ENCODE data around the gene PAX8.

PAX8 gene

GRCh38 chr2:113276216-113276760 lies 2.4 kb downstream of the PAX8 start:
- Histone ChIP-seq H3K4me1 (ENCODE audit: control insufficient read depth, insufficient read depth, low read length) (no peaks in the 10 kb centered on the region), H3K36me3 (ENCODE audit: control insufficient read depth in 2 of 2, insufficient read depth in 1 of 2, low read length in 2 of 2) (no peaks in the 10 kb centered on the region), H3K27ac (ENCODE audit: extremely low read depth, low read depth, low read length) (no peak overlapping the region), H3K4me3 (ENCODE audit: low read depth, low read length) (no peak overlapping the region), H3K9me3 (ENCODE audit: control insufficient read depth, insufficient read depth, low read depth, low read length) (no peaks in the 10 kb centered on the region)
- TF ChIP-seq MEIS1 (CRISPR knock-in tag; IDR thresholded peaks at IDR 0.05; ENCODE audit: borderline replicate concordance) (no peak), ZNF114 (tag by site-specific recombination; IDR thresholded peaks at IDR 0.05) (no peak), ZNF266 (tag by site-specific recombination; IDR thresholded peaks at IDR 0.05; ENCODE audit: low read depth) (no peak), HOXC10 (CRISPR knock-in tag; IDR thresholded peaks at IDR 0.05) (no peak), ZNF292 (tag by site-specific recombination; IDR thresholded peaks at IDR 0.05; ENCODE audit: borderline replicate concordance, low read depth) (no peak), ZNF169 (tag by site-specific recombination; IDR thresholded peaks at IDR 0.05) (no peak), OSR2 (tag by site-specific recombination; IDR thresholded peaks at IDR 0.05) (no peak), ZNF248 (tag by site-specific recombination; IDR thresholded peaks at IDR 0.05) (no peak), GLIS2 (tag by site-specific recombination; IDR thresholded peaks at IDR 0.05) (no peak), PRDM1 (tag by site-specific recombination; IDR thresholded peaks at IDR 0.05) (no peak), ZBTB44 (tag by site-specific recombination; IDR thresholded peaks at IDR 0.05) (no peak), ZBTB20 (tag by site-specific recombination; IDR thresholded peaks at IDR 0.05) (no peak), ZNF274 (IDR thresholded peaks at IDR 0.05; ENCODE audit: low read length) (no peak), ZNF274 (tag by site-specific recombination; IDR thresholded peaks at IDR 0.05; ENCODE audit: borderline replicate concordance) (no peak)
- TF ChIP-seq, protein P1, sequence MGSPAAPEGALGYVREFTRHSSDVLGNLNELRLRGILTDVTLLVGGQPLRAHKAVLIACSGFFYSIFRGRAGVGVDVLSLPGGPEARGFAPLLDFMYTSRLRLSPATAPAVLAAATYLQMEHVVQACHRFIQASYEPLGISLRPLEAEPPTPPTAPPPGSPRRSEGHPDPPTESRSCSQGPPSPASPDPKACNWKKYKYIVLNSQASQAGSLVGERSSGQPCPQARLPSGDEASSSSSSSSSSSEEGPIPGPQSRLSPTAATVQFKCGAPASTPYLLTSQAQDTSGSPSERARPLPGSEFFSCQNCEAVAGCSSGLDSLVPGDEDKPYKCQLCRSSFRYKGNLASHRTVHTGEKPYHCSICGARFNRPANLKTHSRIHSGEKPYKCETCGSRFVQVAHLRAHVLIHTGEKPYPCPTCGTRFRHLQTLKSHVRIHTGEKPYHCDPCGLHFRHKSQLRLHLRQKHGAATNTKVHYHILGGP (tag by site-specific recombination; IDR thresholded peaks at IDR 0.05): no peak
- ChIA-PET CTCF (interaction anchor here (0.6 kb wide), 1 partner anchor 28 kb away, joined by 3 read pairs; no protein-coding TSS in a partner anchor), POLR2A (no interaction called here)

GRCh38 chr2:113275556-113276215 lies 3.0 kb downstream of the PAX8 start:
- H3K4me1 ChIP-seq (ENCODE audit: control insufficient read depth, insufficient read depth, low read length): no peaks in the 10 kb centered on the region
- H3K4me3 ChIP-seq (ENCODE audit: low read depth, low read length): no peak overlapping the region
- no peak overlapping the region for H3K27ac ChIP-seq (ENCODE audit: extremely low read depth, low read depth, low read length)
- ChIA-PET CTCF (interaction anchor here (0.7 to 1.9 kb wide), 2 partner anchors 8 to 48 kb away, joined by 3 to 4 read pairs; no protein-coding TSS in a partner anchor), POLR2A (no interaction called here)
- H3K36me3 ChIP-seq (ENCODE audit: control insufficient read depth in 2 of 2, insufficient read depth in 1 of 2, low read length in 2 of 2): no peaks in the 10 kb centered on the region
- H3K9me3 ChIP-seq (ENCODE audit: control insufficient read depth, insufficient read depth, low read depth, low read length): no peaks in the 10 kb centered on the region
- TF ChIP-seq ZNF211 (tag by site-specific recombination; IDR thresholded peaks at IDR 0.05; ENCODE audit: low read depth) (no peak), ZNF558 (tag by site-specific recombination; IDR thresholded peaks at IDR 0.05) (no peak), ZNF366 (tag by site-specific recombination; conservative IDR thresholded peaks at IDR 0.05) (no peak), SALL2 (tag by site-specific recombination; IDR thresholded peaks at IDR 0.05; ENCODE audit: borderline replicate concordance) (no peak), ZBTB7A (tag by site-specific recombination; IDR thresholded peaks at IDR 0.05; ENCODE audit: low read depth) (no peak), ZNF280D (tag by site-specific recombination; IDR thresholded peaks at IDR 0.05) (no peak), ZNF350 (tag by site-specific recombination; IDR thresholded peaks at IDR 0.05) (no peak), GLIS1 (tag by site-specific recombination; IDR thresholded peaks at IDR 0.05) (no peak), ZNF391 (tag by site-specific recombination; IDR thresholded peaks at IDR 0.05; ENCODE audit: borderline replicate concordance, low read depth) (no peak), SP7 (tag by site-specific recombination; IDR thresholded peaks at IDR 0.05) (no peak), ZNF292 (tag by site-specific recombination; IDR thresholded peaks at IDR 0.05; ENCODE audit: borderline replicate concordance, low read depth) (no peak), ZEB2 (tag by site-specific recombination; IDR thresholded peaks at IDR 0.05) (no peak), SCRT2 (tag by site-specific recombination; IDR thresholded peaks at IDR 0.05) (no peak), ZNF324 (tag by site-specific recombination; IDR thresholded peaks at IDR 0.05) (no peak)
- TF ChIP-seq, protein P2, sequence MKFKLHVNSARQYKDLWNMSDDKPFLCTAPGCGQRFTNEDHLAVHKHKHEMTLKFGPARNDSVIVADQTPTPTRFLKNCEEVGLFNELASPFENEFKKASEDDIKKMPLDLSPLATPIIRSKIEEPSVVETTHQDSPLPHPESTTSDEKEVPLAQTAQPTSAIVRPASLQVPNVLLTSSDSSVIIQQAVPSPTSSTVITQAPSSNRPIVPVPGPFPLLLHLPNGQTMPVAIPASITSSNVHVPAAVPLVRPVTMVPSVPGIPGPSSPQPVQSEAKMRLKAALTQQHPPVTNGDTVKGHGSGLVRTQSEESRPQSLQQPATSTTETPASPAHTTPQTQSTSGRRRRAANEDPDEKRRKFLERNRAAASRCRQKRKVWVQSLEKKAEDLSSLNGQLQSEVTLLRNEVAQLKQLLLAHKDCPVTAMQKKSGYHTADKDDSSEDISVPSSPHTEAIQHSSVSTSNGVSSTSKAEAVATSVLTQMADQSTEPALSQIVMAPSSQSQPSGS (tag by site-specific recombination; IDR thresholded peaks at IDR 0.05; ENCODE audit: low read depth): no peak
